H1 (cell line): ENCODE measurements around the gene SUV39H2. TPM values are rescaled to one million over a fixed set of nuclear protein-coding genes. Genes with fewer than 3 reads are reported as not detected.

Experiments used
- BACH1 ChIP-seq: IDR thresholded peaks from 2 replicates; pipeline ENCODE4 v1.6.1; 2012; ENCODE audit warnings: low read length, improper control_type of control experiment
- CBX5 ChIP-seq: fragments of 300-800, 300-1000 bp; sonication (generic); IDR thresholded peaks from 2 replicates; pipeline ENCODE4 v1.7.1; 2016; ENCODE audit warnings: antibody characterized with exemption, low read length, low read depth
- CREB1 ChIP-seq: IDR thresholded peaks from 2 replicates; pipeline ENCODE4 v1.6.1; 2012; ENCODE audit warnings: inconsistent platforms
- CTBP2 ChIP-seq: IDR thresholded peaks from 2 replicates; pipeline ENCODE4 v1.7.0; 2011; ENCODE audit warnings: borderline replicate concordance, mild to moderate bottlenecking, moderate library complexity, mixed read lengths, low read length; ENCODE audit not compliant: insufficient read depth, insufficient read length
- FOSL1 ChIP-seq: IDR thresholded peaks from 2 replicates; pipeline ENCODE4 v1.6.1; 2011; ENCODE audit warnings: mild to moderate bottlenecking, low read depth, low read length, moderate library complexity; ENCODE audit not compliant: insufficient read depth
- HDAC6 ChIP-seq: IDR thresholded peaks from one replicate; pipeline ENCODE4 v1.7.1; 2012; ENCODE audit warnings: low read depth, mild to moderate bottlenecking, inconsistent platforms, low read length, moderate library complexity
- KDM5A ChIP-seq: fragments of 200-600 bp; IDR thresholded peaks from 2 replicates; pipeline ENCODE4 v1.7.1; 2012; ENCODE audit warnings: mild to moderate bottlenecking, low read length, inconsistent platforms, mixed read lengths
- NANOG ChIP-seq: IDR thresholded peaks from 2 replicates; pipeline ENCODE4 v1.6.1; 2011; ENCODE audit warnings: low read length, low read depth, mild to moderate bottlenecking, inconsistent platforms; ENCODE audit not compliant: insufficient read depth, poor library complexity, severe bottlenecking
- PHF8 ChIP-seq: fragments of 200-600 bp; sonication (generic); conservative IDR thresholded peaks from 2 replicates; pipeline ENCODE4 v1.7.1; 2012; ENCODE audit warnings: low read depth, mild to moderate bottlenecking, inconsistent platforms, low read length, moderate library complexity
- RAD21 ChIP-seq, 2 experiments: IDR thresholded peaks in 1 of 2; conservative IDR thresholded peaks in 1 of 2; 2 replicates each; pipeline ENCODE4 v1.6.1; 2011; ENCODE audit warnings: low read depth in 2 of 2, low read length in 2 of 2, improper control_type of control experiment in 1 of 2, inconsistent platforms in 1 of 2, mild to moderate bottlenecking in 1 of 2, moderate library complexity in 1 of 2
- RFX5 ChIP-seq: IDR thresholded peaks from 2 replicates; pipeline ENCODE4 v1.6.1; 2011; ENCODE audit warnings: low read depth, low read length, improper control_type of control experiment, borderline replicate concordance
- RNF2 ChIP-seq: fragments of 200-900, 300-1000 bp; sonication (generic); IDR thresholded peaks from 2 replicates; pipeline ENCODE4 v1.7.1; 2016; ENCODE audit warnings: borderline replicate concordance, low read depth, mild to moderate bottlenecking, antibody characterized with exemption, low read length; ENCODE audit not compliant: poor library complexity, severe bottlenecking; ENCODE audit errors: missing control alignments
- SIRT6 ChIP-seq: IDR thresholded peaks from one replicate; pipeline ENCODE4 v1.7.1; 2012; ENCODE audit warnings: low read length, inconsistent platforms
- SP1 ChIP-seq: IDR thresholded peaks from 2 replicates; pipeline ENCODE4 v1.6.1; 2011; ENCODE audit warnings: low read depth, low read length
- SP2 ChIP-seq: IDR thresholded peaks from 2 replicates; pipeline ENCODE4 v1.6.1; 2012; ENCODE audit warnings: mild to moderate bottlenecking, low read length, inconsistent platforms
- TBP ChIP-seq: IDR thresholded peaks from 2 replicates; pipeline ENCODE4 v1.6.1; 2011; ENCODE audit warnings: low read depth, low read length, improper control_type of control experiment
- YY1 ChIP-seq: IDR thresholded peaks from 2 replicates; pipeline ENCODE4 v1.6.1; 2011; ENCODE audit warnings: low read depth, mild to moderate bottlenecking, low read length
- polyA plus RNA-seq, 7 experiments: library from polyadenylated mRNA; depleted of rRNA in 3 of 7; stranded (reverse) in 5 of 7; unstranded in 2 of 7; fragments of >200 nt in 5 of 7; fragments of 200-250 nt in 2 of 7; gene quantifications; 1 replicate in 5 of 7; 2 replicates in 1 of 7; 4 replicates in 1 of 7; pipeline versions ENCODE4 v1.2.1 to v1.2.3, GENCODE V29; 2011 to 2013; ENCODE audit warnings: missing spikeins in 2 of 7, mixed read lengths in 2 of 7
- total RNA-seq: library from RNA; stranded (reverse); fragmentation: NEBNext Ultra II Directional; extraction: Animal tissue kit (Norgen Biotek cat#: 25700); gene quantifications from 2 replicates; pipeline ENCODE4 v1.2.1, GENCODE V29; 2021
- TF ChIP-seq, protein P1 (sequence below): IDR thresholded peaks from 2 replicates; pipeline ENCODE4 v1.6.1; 2012; ENCODE audit warnings: low read length, inconsistent platforms
- TF ChIP-seq, protein P2 (sequence below), 3 experiments: IDR thresholded peaks; 1 replicate in 2 of 3; 2 replicates in 1 of 3; pipeline versions ENCODE4 v1.5.1 to v1.6.1; 2011; ENCODE audit warnings: low read length in 3 of 3, mild to moderate bottlenecking in 3 of 3, inconsistent platforms in 2 of 3, low read depth in 1 of 3, moderate library complexity in 1 of 3; ENCODE audit not compliant: insufficient read depth in 1 of 3; ENCODE audit errors: control extremely low read depth in 1 of 3

SUV39H2 gene
- total and polyA plus RNA-seq, 2 of the 8 experiments (the other 6 are each of a cell fraction or from before 2014, with no cell fraction given) = 19.4 to 62.3 TPM

DNA sequence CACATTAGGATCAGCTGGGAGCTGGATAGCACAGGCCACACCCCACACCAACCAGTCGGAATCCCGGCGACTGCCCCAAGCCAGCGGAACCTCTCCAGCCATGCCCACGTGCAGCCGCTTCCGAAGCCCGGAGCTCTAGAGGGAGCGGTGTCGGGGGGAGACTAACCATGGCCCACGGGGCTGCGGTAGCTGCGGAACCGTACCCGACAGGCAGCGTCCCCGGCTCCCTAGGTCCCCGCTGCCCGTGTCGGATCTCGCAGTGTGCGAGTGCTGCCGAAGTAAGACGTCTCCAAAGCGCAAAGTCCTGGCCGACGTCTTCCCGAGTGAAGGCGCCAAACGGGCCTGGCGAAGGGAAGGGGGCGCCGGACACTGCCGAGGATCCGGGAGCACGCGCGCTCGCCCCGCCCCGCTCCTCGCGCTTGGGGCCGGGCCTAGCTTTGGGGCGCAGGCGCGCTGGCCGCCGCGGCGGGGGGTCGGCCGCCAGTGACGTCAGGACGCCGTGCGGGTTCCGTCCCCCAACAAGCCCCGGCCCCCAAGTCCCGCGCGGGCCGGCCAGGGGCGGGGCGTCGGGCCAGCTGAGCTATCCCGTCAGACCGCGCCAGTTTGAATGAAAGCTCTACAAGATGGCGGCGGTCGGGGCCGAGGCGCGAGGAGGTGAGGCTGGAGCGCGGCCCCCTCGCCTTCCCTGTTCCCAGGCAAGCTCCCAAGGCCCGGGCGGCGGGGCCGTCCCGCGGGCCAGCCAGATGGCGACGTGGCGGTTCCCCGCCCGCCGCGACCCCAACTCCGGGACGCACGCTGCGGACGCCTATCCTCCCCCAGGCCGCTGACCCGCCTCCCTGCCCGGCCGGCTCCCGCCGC is at the start of gene SUV39H2 (continued):
- TF ChIP-seq, protein P1, sequence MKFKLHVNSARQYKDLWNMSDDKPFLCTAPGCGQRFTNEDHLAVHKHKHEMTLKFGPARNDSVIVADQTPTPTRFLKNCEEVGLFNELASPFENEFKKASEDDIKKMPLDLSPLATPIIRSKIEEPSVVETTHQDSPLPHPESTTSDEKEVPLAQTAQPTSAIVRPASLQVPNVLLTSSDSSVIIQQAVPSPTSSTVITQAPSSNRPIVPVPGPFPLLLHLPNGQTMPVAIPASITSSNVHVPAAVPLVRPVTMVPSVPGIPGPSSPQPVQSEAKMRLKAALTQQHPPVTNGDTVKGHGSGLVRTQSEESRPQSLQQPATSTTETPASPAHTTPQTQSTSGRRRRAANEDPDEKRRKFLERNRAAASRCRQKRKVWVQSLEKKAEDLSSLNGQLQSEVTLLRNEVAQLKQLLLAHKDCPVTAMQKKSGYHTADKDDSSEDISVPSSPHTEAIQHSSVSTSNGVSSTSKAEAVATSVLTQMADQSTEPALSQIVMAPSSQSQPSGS = no peak
- no peak for TF ChIP-seq CBX5
- TF ChIP-seq TBP = peak; percentile 64
- TF ChIP-seq BACH1 = no peak
- no peak for TF ChIP-seq RAD21 (IDR thresholded peaks at IDR 0.05 in 1 of 2, conservative IDR thresholded peaks at IDR 0.05 in 1 of 2; ENCODE audit: low read depth in 2 of 2, low read length in 2 of 2)
- TF ChIP-seq, protein P2, sequence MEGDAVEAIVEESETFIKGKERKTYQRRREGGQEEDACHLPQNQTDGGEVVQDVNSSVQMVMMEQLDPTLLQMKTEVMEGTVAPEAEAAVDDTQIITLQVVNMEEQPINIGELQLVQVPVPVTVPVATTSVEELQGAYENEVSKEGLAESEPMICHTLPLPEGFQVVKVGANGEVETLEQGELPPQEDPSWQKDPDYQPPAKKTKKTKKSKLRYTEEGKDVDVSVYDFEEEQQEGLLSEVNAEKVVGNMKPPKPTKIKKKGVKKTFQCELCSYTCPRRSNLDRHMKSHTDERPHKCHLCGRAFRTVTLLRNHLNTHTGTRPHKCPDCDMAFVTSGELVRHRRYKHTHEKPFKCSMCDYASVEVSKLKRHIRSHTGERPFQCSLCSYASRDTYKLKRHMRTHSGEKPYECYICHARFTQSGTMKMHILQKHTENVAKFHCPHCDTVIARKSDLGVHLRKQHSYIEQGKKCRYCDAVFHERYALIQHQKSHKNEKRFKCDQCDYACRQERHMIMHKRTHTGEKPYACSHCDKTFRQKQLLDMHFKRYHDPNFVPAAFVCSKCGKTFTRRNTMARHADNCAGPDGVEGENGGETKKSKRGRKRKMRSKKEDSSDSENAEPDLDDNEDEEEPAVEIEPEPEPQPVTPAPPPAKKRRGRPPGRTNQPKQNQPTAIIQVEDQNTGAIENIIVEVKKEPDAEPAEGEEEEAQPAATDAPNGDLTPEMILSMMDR (IDR thresholded peaks at IDR 0.05; ENCODE audit: control extremely low read depth in 1 of 3, insufficient read depth in 1 of 3, low read depth in 1 of 3, low read length in 3 of 3) = 0 out of 4 replicates have a peak, but pooled peaks of 1 of the 3 experiments have one; percentile 2
- TF ChIP-seq PHF8 = peak; percentile 83
- no peak for TF ChIP-seq CTBP2
- TF ChIP-seq SP1 = 0 out of 2 replicates have a peak, but pooled peaks have one; percentile 24
- peak; percentile 87 for TF ChIP-seq CREB1
- TF ChIP-seq SP2 = no peak
- no peak for TF ChIP-seq RFX5
- TF ChIP-seq YY1 = peak; percentile 96
- TF ChIP-seq KDM5A = peak; percentile 43; the same call in 1 of the 2 replicates
- TF ChIP-seq FOSL1 = no peak
- no peak for TF ChIP-seq NANOG
- no peak for TF ChIP-seq SIRT6
- no peak for TF ChIP-seq HDAC6
- no peak for TF ChIP-seq RNF2
